SK-N-SH (cell line): ENCODE data around the gene ARAP2.

Source experiments
- EP300 ChIP-seq, 2 experiments: IDR thresholded peaks; 2 replicates each; pipeline versions ENCODE4 v1.4.0 to v1.6.1; 2012; ENCODE audit warnings: borderline replicate concordance in 1 of 2, low read depth in 1 of 2, low read length in 1 of 2
- EZH2phosphoT487 ChIP-seq: fragments of 200-600 bp; sonication (generic); IDR thresholded peaks from 2 replicates; pipeline ENCODE4 v1.6.1; 2017; ENCODE audit warnings: low read depth, mixed run types, mild to moderate bottlenecking, antibody characterized with exemption, moderate library complexity, borderline replicate concordance
- FOXM1 ChIP-seq: IDR thresholded peaks from 2 replicates; pipeline ENCODE4 v1.4.0; 2012; ENCODE audit warnings: low read depth, mild to moderate bottlenecking
- POLR2AphosphoS5 ChIP-seq: IDR thresholded peaks from 2 replicates; pipeline ENCODE4 v1.6.1; 2012; ENCODE audit warnings: low read depth, low read length
- RXRA ChIP-seq: IDR thresholded peaks from 2 replicates; pipeline ENCODE4 v1.4.0; 2012; ENCODE audit warnings: low read depth, mild to moderate bottlenecking, borderline replicate concordance
- SMC3 ChIP-seq: IDR thresholded peaks from 2 replicates; pipeline ENCODE4 v1.6.1; 2012; ENCODE audit warnings: low read depth, low read length, improper control_type of control experiment
- TEAD4 ChIP-seq: IDR thresholded peaks from 2 replicates; pipeline ENCODE4 v1.4.0; 2012; ENCODE audit warnings: mild to moderate bottlenecking, borderline replicate concordance; ENCODE audit not compliant: insufficient read depth
- TF ChIP-seq, protein P1 (sequence below): fragments of 200-600 bp; sonication (generic); IDR thresholded peaks from 2 replicates; pipeline ENCODE4 v1.6.1; 2017; ENCODE audit warnings: antibody characterized with exemption, mild to moderate bottlenecking, moderate library complexity

GRCh38 chr4:36130641-36131040 is 113.7 kb downstream of the ARAP2 start:
- TF ChIP-seq EP300 (IDR thresholded peaks at IDR 0.05; ENCODE audit: borderline replicate concordance in 1 of 2, low read depth in 1 of 2, low read length in 1 of 2): no peak
- TF ChIP-seq FOXM1: no peak
- no peak for TF ChIP-seq POLR2AphosphoS5
- no peak for TF ChIP-seq EZH2phosphoT487
- TF ChIP-seq TEAD4: no peak
- TF ChIP-seq RXRA: no peak
- TF ChIP-seq, protein P1, sequence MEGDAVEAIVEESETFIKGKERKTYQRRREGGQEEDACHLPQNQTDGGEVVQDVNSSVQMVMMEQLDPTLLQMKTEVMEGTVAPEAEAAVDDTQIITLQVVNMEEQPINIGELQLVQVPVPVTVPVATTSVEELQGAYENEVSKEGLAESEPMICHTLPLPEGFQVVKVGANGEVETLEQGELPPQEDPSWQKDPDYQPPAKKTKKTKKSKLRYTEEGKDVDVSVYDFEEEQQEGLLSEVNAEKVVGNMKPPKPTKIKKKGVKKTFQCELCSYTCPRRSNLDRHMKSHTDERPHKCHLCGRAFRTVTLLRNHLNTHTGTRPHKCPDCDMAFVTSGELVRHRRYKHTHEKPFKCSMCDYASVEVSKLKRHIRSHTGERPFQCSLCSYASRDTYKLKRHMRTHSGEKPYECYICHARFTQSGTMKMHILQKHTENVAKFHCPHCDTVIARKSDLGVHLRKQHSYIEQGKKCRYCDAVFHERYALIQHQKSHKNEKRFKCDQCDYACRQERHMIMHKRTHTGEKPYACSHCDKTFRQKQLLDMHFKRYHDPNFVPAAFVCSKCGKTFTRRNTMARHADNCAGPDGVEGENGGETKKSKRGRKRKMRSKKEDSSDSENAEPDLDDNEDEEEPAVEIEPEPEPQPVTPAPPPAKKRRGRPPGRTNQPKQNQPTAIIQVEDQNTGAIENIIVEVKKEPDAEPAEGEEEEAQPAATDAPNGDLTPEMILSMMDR: no peak
- no peak for TF ChIP-seq SMC3
